Osteoblast (primary cell): ENCODE measurements around the gene POU2F1. TPM values are rescaled to one million over a fixed set of nuclear protein-coding genes. Genes with fewer than 3 reads are reported as not detected.
A peak's percentile ranks its signal among the peaks of the same experiment; 100 is the strongest.

Experiments used
- DNase-seq: peaks from one replicate; pipeline ENCODE4 v3.0.0; 2011; ENCODE audit warnings: low spot score, mixed read lengths; ENCODE audit not compliant: insufficient read length; ENCODE audit errors: missing footprints
- H2AFZ ChIP-seq: 2 replicates; pipeline ENCODE4 v1.6.0; 2011; ENCODE audit warnings: mild to moderate bottlenecking, low read length
- H3K27ac ChIP-seq: 2 replicates; pipeline ENCODE4 v1.5.1; 2011; ENCODE audit warnings: mild to moderate bottlenecking, low read depth, low read length, moderate library complexity
- H3K27me3 ChIP-seq: 2 replicates; pipeline ENCODE4 v1.6.0; 2012; ENCODE audit warnings: mild to moderate bottlenecking, control low read depth, inconsistent platforms, low read length, moderate library complexity; ENCODE audit not compliant: insufficient read depth
- H3K36me3 ChIP-seq: 2 replicates; pipeline ENCODE4 v1.5.1; 2011; ENCODE audit warnings: mild to moderate bottlenecking, low read length, control low read depth, moderate library complexity; ENCODE audit not compliant: insufficient read depth
- H3K4me1 ChIP-seq: 2 replicates; pipeline ENCODE4 v1.5.1; 2011; ENCODE audit warnings: mild to moderate bottlenecking, low read length, control low read depth, moderate library complexity; ENCODE audit not compliant: insufficient read depth
- H3K4me2 ChIP-seq: 2 replicates; pipeline ENCODE4 v1.6.0; 2011; ENCODE audit warnings: mild to moderate bottlenecking, low read length; ENCODE audit not compliant: insufficient read depth
- H3K4me3 ChIP-seq: fragments of 200-600 bp; sonication (generic); 3 replicates; pipeline ENCODE4 v1.5.1; 2012; ENCODE audit warnings: mild to moderate bottlenecking, low read length, inconsistent platforms; ENCODE audit not compliant: insufficient read depth
- H3K79me2 ChIP-seq: 2 replicates; pipeline ENCODE4 v1.6.0; 2012; ENCODE audit warnings: mild to moderate bottlenecking, low read length, control low read depth, inconsistent platforms; ENCODE audit not compliant: insufficient read depth
- H3K9me3 ChIP-seq: 2 replicates; pipeline ENCODE4 v1.5.1; 2011; ENCODE audit warnings: low read depth, low read length, control low read depth
- H4K20me1 ChIP-seq: 2 replicates; pipeline ENCODE4 v1.6.0; 2012; ENCODE audit warnings: mild to moderate bottlenecking, low read length, control low read depth; ENCODE audit not compliant: insufficient read depth
- total RNA-seq: library from RNA; depleted of rRNA; stranded (reverse); fragments of >200 nt; gene quantifications from 2 replicates; pipeline ENCODE4 v1.2.3, GENCODE V29; 2012
- TF ChIP-seq, protein P1 (sequence below): IDR thresholded peaks from 2 replicates; pipeline ENCODE4 v1.5.1; 2011; ENCODE audit warnings: mild to moderate bottlenecking, low read depth, low read length, moderate library complexity; ENCODE audit errors: extremely low read depth

POU2F1 gene
- total RNA-seq, 1 donor, result 11.6 TPM

- H2AFZ ChIP-seq, result no peak overlapping the region
- H3K9me3 ChIP-seq, result no peaks in the 10 kb centered on the region
- H4K20me1 ChIP-seq, result peaks cover 21% of the 10 kb centered on the region
- peaks cover 37% of the 10 kb centered on the region for H3K79me2 ChIP-seq
- no peaks in the 10 kb centered on the region for H3K36me3 ChIP-seq
- peaks cover 6% of the 10 kb centered on the region for H3K4me1 ChIP-seq
- H3K4me3 ChIP-seq, result no peak overlapping the region
- peak overlapping the region; percentile 7 for H3K4me2 ChIP-seq
- H3K27me3 ChIP-seq, result no peaks in the 10 kb centered on the region
- DNase-seq, result no peak
- no peak overlapping the region for H3K27ac ChIP-seq
- TF ChIP-seq, protein P1, sequence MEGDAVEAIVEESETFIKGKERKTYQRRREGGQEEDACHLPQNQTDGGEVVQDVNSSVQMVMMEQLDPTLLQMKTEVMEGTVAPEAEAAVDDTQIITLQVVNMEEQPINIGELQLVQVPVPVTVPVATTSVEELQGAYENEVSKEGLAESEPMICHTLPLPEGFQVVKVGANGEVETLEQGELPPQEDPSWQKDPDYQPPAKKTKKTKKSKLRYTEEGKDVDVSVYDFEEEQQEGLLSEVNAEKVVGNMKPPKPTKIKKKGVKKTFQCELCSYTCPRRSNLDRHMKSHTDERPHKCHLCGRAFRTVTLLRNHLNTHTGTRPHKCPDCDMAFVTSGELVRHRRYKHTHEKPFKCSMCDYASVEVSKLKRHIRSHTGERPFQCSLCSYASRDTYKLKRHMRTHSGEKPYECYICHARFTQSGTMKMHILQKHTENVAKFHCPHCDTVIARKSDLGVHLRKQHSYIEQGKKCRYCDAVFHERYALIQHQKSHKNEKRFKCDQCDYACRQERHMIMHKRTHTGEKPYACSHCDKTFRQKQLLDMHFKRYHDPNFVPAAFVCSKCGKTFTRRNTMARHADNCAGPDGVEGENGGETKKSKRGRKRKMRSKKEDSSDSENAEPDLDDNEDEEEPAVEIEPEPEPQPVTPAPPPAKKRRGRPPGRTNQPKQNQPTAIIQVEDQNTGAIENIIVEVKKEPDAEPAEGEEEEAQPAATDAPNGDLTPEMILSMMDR, result no peak
These were observed 42.7 kb downstream of the POU2F1 start for GRCh38 chr1:167263344-167263743.

DNA sequence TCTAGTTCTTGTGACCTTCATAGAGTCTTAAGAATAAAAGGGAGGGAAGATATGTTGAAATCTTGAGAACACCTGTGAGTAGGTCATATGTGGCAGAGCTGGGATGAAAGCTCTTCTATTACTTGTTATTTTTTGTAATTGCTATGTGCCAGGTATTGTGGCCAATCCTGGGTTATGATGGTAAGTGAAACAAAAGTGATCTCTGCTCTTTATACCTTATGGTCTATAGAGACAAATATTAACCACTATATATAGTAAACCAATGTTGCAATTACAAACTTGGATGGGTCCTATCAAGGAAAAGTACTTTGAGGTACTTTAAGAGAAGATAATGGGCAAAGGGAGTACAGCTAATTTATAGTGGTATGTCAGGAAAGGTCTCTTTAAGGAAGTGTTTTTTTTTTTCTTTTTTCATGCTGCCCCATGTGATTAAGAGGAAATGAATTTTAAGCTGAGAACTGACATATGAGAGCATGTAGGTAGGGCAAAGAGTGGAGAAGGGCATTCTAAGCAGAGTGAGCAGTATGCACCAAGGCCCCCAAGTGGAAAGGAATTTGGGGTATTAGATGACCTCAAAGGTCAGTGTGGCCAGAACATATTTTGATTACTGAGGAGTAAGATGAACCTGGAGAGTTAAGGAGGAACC is 43.3 kb downstream of the POU2F1 start:
- Histone ChIP-seq H3K79me2 (peaks cover 39% of the 10 kb centered on the region), H2AFZ (no peak overlapping the region), H3K27ac (no peak overlapping the region), H4K20me1 (peaks cover 26% of the 10 kb centered on the region), H3K4me1 (peaks cover 6% of the 10 kb centered on the region), H3K36me3 (no peaks in the 10 kb centered on the region), H3K9me3 (no peaks in the 10 kb centered on the region), H3K27me3 (no peaks in the 10 kb centered on the region), H3K4me3 (no peak overlapping the region), H3K4me2 (no peak overlapping the region)
- no peak for DNase-seq
- TF ChIP-seq, protein P1, result no peak

DNA sequence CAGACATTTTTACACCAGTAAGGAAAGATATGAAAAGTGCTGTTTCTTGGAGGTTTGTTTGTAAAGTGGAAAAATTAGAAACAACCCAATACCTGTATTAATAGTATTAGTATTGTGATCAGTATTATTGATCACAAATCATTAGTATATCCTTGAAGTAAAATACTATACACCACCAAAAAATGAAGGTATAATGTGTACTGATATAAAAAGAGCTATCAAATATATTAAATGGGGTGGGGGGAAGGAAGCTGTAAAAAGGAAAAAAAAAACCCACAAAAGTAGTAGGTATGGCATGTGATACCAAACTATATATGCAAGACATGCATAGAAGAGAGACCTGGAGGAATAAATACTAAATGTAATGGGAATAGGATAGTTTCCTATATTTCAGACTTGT is 46.3 kb downstream of the POU2F1 start:
- Histone ChIP-seq H3K79me2 (peaks cover 33% of the 10 kb centered on the region), H3K27me3 (no peaks in the 10 kb centered on the region), H3K4me2 (no peak overlapping the region), H3K4me3 (no peak overlapping the region), H4K20me1 (peaks cover 30% of the 10 kb centered on the region), H2AFZ (no peak overlapping the region), H3K9me3 (no peaks in the 10 kb centered on the region), H3K36me3 (no peaks in the 10 kb centered on the region), H3K27ac (no peak overlapping the region), H3K4me1 (peaks cover 6% of the 10 kb centered on the region)
- TF ChIP-seq, protein P1, result no peak
- DNase-seq, result no peak

DNA sequence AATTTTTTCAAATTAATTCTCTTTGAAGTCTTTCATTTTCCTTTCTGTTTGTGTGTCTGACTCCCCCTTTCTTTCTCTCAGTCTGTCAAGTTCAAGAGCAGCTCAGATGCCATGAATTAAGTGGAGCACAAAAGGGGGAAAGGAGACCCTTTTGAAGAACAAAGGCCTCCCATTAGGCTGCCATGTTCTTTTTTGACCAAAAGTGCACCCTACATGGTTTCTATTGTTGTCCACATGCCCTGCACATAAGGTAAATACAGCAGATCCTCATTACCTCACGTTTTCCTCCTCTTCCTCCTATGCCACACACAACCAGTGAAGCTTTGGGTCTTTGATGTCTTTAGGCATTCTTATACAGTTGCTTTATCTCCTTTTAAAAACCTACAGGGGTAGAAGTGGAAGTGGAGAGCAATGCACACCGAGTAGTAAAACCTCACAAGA is 47.7 kb downstream of the POU2F1 start:
- no peak for DNase-seq
- H3K4me3 ChIP-seq, result no peak overlapping the region
- H3K9me3 ChIP-seq, result no peaks in the 10 kb centered on the region
- H3K36me3 ChIP-seq, result no peaks in the 10 kb centered on the region
- peaks cover 28% of the 10 kb centered on the region for H4K20me1 ChIP-seq
- peaks cover 38% of the 10 kb centered on the region for H3K79me2 ChIP-seq
- H3K4me1 ChIP-seq, result no peaks in the 10 kb centered on the region
- H3K27me3 ChIP-seq, result no peaks in the 10 kb centered on the region
- H3K4me2 ChIP-seq, result no peak overlapping the region
- TF ChIP-seq, protein P1, result no peak
- no peak overlapping the region for H3K27ac ChIP-seq
- no peak overlapping the region for H2AFZ ChIP-seq
